GM21825 (cell line): ENCODE measurements around the gene MBD5.

ENCODE experiments used
- ATAC-seq: cut with Tn5 transposase; IDR thresholded peaks from one replicate; pipeline ENCODE4 v1.9.1; 2021; ENCODE audit warnings: mild to moderate bottlenecking, moderate library complexity; ENCODE audit not compliant: unreplicated experiment

Gene MBD5

GRCh38 chr2:148451046-148451445 lies 430.2 kb downstream of the MBD5 start:
- no peak for ATAC-seq

- ATAC-seq = no peak
Observed at GRCh38 chr2:148455791-148456190, 434.9 kb downstream of the MBD5 start.

GRCh38 chr2:148458171-148458570 lies 437.3 kb downstream of the MBD5 start:
- ATAC-seq = no peak

- ATAC-seq = no peak
Observed at GRCh38 chr2:148459377-148459778, 438.5 kb downstream of the MBD5 start.

GRCh38 chr2:148461876-148462275 lies 441.0 kb downstream of the MBD5 start:
- ATAC-seq = no peak

- no peak for ATAC-seq
Observed at GRCh38 chr2:148475626-148476025, 454.7 kb downstream of the MBD5 start.

- ATAC-seq = no peak
Observed at GRCh38 chr2:148479398-148479797, 458.5 kb downstream of the MBD5 start.

GRCh38 chr2:148483665-148484064 lies 462.8 kb downstream of the MBD5 start:
- no peak for ATAC-seq

DNA sequence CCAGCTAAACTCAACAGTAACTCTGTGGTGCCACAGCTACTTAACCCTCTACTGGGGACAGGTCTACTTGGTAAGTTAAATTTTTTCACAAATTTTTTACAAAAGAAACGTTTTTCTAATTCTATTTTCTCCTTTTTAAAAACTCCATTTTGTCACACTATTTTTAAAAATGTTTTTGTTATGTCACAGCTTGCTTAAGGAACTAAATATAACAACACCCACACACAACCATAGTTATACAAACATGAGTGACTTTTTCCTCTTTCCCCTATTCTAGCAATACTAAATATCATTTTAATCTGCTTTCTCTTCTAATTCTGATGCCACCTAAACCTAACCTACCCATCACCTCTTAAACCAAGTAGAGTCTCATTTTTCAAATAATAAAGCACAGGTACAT lies 463.2 kb downstream of the MBD5 start:
- no peak for ATAC-seq

- no peak for ATAC-seq
Observed at GRCh38 chr2:148486655-148487054, 465.8 kb downstream of the MBD5 start.

DNA sequence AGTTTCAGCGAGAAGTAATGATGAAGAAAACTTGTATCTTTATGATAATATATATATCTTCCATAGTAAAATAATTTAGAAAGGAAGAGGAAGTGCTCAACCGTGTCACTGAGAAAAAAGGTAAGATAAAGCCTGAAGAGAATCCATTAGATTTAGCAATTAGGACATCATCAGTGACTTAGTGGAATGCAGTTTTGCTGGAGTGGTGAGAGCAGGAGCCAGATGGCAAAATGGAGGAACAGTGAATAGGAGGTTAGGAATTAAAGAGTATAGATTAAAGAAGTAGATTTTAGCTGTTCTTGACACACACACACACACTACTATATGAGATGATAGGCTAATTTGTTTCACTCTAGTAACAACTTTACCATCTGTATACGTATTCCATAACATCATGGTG lies 466.5 kb downstream of the MBD5 start:
- no peak for ATAC-seq

DNA sequence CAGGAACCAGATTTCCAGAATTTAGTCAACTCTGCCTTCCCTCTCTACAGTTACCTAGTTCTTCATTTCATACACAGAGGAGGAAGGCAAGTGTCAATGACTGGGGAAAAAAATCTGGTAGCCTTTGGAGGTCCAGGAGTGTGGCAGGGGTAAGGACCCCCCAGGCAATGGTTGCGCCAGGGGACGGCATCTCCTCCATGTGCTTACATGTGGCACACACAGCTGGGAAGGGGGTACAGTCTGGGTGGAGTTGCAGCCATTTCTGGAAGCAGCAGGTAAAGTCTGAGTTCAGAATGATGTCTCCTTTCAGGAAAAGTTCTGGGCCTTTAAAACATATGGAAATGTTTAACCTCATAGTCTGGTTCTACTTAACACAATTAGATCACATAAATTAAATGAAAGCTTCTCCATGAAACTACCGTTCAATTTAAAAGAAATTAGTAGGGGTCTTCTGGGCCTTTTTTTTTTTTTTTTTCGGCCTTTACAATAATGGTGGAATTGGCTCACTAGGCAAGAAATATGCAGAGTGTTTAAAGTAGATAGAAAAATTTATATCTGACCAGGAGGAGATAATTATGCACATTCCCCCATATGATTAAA lies 470.0 kb downstream of the MBD5 start:
- no peak for ATAC-seq

DNA sequence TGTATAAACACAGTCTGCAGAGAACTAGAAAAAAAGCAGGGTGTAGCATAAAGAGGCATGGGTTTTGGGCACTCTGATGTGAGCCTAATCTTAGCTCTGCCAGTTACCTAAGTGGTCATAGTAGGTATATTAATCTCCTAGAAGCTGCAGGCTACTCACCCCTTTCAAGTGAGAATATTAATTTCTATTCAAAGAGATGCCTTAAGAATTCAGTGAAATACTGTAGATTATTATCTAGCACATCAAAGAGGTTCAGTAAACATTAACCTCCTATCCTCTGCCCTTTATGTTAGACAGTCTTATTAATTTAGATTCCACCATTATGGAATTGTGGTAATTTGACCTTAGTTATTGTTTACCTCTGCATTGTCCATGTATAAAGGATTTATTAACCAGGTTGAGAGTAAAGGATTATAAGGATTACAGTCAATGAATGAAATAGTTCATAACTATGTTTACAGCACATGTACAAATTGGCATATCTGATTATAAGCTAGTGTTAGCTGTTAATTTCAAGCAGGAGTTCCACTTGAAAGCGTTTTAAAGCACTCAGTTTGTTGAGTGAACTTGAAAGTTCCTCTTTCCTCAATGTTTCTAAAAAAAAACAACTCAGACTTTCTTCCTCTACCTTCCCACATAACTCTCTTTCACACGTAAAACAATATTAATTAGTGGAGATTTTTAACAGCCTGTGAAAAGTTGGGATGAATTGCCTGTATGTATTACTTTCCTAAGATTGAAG lies 473.1 kb downstream of the MBD5 start:
- peak; percentile 65 for ATAC-seq

GRCh38 chr2:148495586-148495985 lies 474.7 kb downstream of the MBD5 start:
- no peak for ATAC-seq

DNA sequence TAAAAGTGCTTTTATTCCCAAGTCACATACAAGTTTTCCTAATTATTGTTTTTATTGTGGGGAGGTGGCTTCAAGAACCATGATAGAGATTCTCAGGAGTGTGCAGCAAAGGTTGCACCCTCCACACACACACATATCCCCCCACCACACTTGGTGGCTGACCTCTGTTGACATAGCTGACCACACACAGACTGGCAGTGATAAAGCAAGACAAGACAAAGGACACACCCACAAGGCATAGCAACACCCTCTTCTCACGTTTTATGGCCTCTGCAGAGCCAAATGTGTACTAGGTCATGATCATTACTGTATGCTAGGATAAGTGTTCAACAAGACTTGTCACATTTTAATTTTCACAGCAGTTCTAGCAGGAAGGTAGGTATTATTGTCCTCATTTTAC lies 480.7 kb downstream of the MBD5 start:
- no peak for ATAC-seq

DNA sequence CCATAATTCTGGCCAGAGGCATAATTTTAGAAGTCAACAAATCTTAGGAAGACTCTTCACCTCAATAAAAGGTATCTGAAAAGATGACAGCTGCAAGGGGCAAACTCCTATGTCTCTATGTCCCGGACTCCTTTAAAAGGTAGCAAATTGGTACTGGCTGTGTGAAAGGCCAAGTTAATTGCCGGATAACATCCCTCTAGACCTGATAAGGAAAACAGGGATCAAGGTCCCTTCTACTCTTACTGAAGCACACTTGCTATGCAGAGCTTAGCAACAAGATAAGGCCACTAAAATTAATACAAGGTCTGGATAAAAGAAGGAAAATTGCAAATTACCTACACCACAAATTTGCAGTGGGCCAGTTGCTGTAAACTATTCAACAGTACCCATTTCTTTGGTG lies 482.6 kb downstream of the MBD5 start:
- ATAC-seq = no peak

GRCh38 chr2:148507970-148508369 lies 487.1 kb downstream of the MBD5 start:
- ATAC-seq = no peak

DNA sequence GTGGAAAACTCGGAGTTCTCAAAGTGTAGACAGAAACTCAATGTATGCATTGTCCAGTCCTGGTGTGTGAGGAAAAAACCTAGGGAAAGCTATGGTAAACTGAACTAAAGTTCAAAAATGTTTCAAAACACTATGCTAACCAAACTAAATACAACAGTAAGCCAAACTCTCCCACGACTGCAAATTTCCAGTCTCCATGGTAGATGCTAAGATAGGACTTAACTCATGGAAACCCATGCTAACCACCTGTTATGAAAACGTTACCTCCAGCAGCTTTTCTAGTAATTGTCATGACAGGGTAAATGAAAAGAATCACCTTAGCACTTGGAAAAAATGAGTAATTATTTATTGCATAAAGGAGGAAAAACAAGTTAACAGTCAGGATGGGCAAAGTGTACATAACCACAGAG lies 488.0 kb downstream of the MBD5 start:
- ATAC-seq = no peak

DNA sequence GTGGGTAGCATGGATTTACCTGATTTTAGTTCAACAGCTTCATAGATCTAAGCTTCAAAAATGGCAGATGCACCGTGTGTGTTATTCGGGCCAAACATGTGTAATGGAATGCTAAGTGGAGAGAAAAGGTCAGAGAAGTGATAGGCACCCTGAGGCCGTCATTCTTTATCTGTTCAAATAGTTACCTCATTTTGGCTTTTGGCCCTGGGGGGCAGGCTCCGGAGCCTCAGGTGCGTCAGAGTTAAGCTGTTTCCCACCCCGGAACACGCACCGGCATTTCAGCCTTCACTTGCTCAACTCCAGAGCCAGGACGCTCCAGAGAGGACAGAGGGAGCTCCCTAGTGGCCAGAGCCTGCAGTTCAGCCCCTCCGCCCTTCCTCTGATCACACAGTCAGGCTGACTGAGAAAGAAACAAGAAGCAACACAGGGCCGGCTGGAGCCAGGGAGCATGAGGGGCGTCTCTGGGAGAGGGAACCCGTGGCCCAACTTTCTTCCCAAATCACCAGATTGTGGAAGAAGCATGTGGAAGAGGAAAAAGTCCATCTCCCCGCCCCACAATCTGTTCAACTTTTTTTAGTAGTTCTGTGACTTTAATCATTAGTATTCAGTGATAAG lies 488.5 kb downstream of the MBD5 start:
- peak; percentile 100 for ATAC-seq

DNA sequence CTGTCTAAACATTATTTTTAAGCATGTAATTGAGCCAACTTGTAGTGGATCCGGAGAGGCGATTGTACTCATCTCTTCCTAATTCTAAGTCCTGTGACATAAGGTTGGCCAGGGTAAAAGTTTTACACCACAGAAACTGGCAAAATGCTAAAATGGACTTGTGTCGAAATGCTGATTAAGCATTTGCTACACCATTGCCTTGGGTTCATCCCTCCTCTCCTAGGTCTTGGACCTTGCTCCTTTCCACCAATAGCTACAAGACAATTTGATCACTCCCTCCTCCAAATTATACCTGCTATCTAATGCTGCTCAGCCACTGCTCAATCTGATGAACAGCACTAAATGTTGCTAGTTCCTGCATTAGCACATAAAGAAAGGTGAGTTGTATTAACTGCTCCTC lies 491.0 kb downstream of the MBD5 start:
- ATAC-seq = no peak

GRCh38 chr2:148512501-148512900 lies 491.6 kb downstream of the MBD5 start:
- no peak for ATAC-seq

DNA sequence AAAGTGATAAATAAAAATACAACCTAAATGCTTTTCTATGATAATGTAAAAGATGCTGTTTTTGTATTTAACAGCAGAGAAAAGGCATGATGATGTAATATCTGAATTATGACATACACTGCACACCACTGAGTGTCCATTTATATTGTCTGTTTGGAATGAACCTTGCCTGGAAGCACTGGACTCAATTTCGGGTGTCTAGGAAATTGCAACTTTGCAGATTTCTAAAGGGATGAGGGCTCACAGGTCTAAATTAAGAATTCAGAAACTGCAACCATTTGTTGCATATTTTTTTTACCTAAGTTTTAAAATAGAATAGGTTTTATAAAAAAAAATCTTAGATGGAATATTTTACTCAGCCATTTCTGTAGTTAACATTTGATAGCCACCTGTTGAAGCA lies 492.5 kb downstream of the MBD5 start:
- ATAC-seq = no peak
